ENCODE data around the gene CERS6.

GRCh38 chr2:168592181-168592831 lies 136.2 kb downstream of the CERS6 start:
- TF ChIP-seq, protein P1, sequence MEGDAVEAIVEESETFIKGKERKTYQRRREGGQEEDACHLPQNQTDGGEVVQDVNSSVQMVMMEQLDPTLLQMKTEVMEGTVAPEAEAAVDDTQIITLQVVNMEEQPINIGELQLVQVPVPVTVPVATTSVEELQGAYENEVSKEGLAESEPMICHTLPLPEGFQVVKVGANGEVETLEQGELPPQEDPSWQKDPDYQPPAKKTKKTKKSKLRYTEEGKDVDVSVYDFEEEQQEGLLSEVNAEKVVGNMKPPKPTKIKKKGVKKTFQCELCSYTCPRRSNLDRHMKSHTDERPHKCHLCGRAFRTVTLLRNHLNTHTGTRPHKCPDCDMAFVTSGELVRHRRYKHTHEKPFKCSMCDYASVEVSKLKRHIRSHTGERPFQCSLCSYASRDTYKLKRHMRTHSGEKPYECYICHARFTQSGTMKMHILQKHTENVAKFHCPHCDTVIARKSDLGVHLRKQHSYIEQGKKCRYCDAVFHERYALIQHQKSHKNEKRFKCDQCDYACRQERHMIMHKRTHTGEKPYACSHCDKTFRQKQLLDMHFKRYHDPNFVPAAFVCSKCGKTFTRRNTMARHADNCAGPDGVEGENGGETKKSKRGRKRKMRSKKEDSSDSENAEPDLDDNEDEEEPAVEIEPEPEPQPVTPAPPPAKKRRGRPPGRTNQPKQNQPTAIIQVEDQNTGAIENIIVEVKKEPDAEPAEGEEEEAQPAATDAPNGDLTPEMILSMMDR (conservative IDR thresholded peaks at IDR 0.05) = no peak
- no peak for TF ChIP-seq EZH2 (IDR thresholded peaks at IDR 0.05; ENCODE audit: low read depth)
